Psoas muscle (tissue), 8 donors: ENCODE measurements around the gene CDK17. TPM values are rescaled to one million over a fixed set of nuclear protein-coding genes. Genes with fewer than 3 reads are reported as not detected.
"Not testable (repeated sequence)": the region's sequence is repeated elsewhere in the genome, so short reads cannot be mapped to it uniquely, and the experiment has no call there.

Experiments
- ATAC-seq, 4 donors: fragments of 200-7000 bp; cut with Tn5 transposase; one replicate each; pipeline ENCODE4 v1.9.1; 2020; ENCODE audit warnings: moderate library complexity in 3 of 4, mild to moderate bottlenecking in 2 of 4
- DNase-seq, 2 donors: peaks; one replicate each; pipeline ENCODE4 v3.0.0-alpha.2; 2020
- H3K27ac ChIP-seq: fragments of 200-600 bp; one replicate; pipeline ENCODE4 v1.8.0; 2022
- H3K27me3 ChIP-seq, 3 donors: fragments of 200-600 bp in 1 of 3; one replicate each; pipeline versions ENCODE4 v1.6.1 to v1.8.0; 2013 to 2022; ENCODE audit warnings: low read length in 2 of 3, mild to moderate bottlenecking in 2 of 3, moderate library complexity in 1 of 3; ENCODE audit not compliant: insufficient read depth in 3 of 3
- H3K36me3 ChIP-seq, 2 donors: fragments of 200-600 bp in 1 of 2; one replicate each; pipeline versions ENCODE4 v1.6.1 to v1.8.0; 2013 to 2022; ENCODE audit warnings: low read depth in 1 of 2, mild to moderate bottlenecking in 1 of 2, moderate library complexity in 1 of 2; ENCODE audit not compliant: insufficient read depth in 1 of 2
- H3K4me1 ChIP-seq: fragments of 200-600 bp; one replicate; pipeline ENCODE4 v1.8.0; 2022
- H3K4me3 ChIP-seq: fragments of 200-600 bp; one replicate; pipeline ENCODE4 v1.8.0; 2022; ENCODE audit warnings: mild to moderate bottlenecking
- H3K9me3 ChIP-seq: fragments of 200-600 bp; one replicate; pipeline ENCODE4 v1.8.0; 2022
- CTCF ChIP-seq: fragments of 200-600 bp; IDR thresholded peaks from one replicate; pipeline ENCODE4 v1.8.0; 2022; ENCODE audit warnings: antibody characterized with exemption
- WGBS, 3 donors: extraction: QIAGEN DNeasy Blood & Tissue Kit; methylation state at CpG; one replicate each; pipeline versions ENCODE4 v1.1.6 to v1.1.7; 2013; 5-methylcytosine and 5-hydroxymethylcytosine counted together
- intact Hi-C, 2 donors: fragments of 100-400 bp; cut with DNase I; formaldehyde crosslinking; loops; one replicate each; pipeline versions ENCODE4 v1.11.0 to v1.14.2; 2022
- polyA plus RNA-seq, 3 donors: library from polyadenylated mRNA; stranded (reverse); fragments of 200-250 nt; gene quantifications; one replicate each; pipeline ENCODE4 v1.2.3, GENCODE V29; 2013
- total RNA-seq, 4 donors: library from RNA; stranded (reverse); fragmentation: NEBNext Ultra II Directional in 2 of 4; extraction: Animal tissue kit (Norgen Biotek cat#: 25700) in 2 of 4; gene quantifications; one replicate each; pipeline versions ENCODE4 v1.2.1 to v1.2.4, GENCODE V29; 2021 to 2023
- donor health status: healthy with polysubstance abuse.
- donor health status: DM: no; HTN: no; CAD: no; lungs with moderate emphysema.
- donor health status: Bipolar disorder and iron deficiency.
- donor health status: healthy.
- donor health status: DM: yes; HTN: yes; CAD: no.
- donor health status: DM: no; HTN: no; CAD: no.
- donor health status: DM: no; HTN: no; CAD: no.
- donor health status: DM: yes; HTN: yes; CAD: no.

Gene CDK17
- total and polyA plus RNA-seq, 7 donors = 7.2 to 21.4 (median 13.3) TPM

GRCh38 chr12:96386794-96387193, 13.4 kb downstream of the CDK17 start:
- intact Hi-C loops = no loop called here
- 85 to 87% (median 85%) methylated on average over 2 of the region's 2 CpGs for WGBS, 3 donors
- H3K9me3 ChIP-seq = no peaks in the 10 kb centered on the region

DNA sequence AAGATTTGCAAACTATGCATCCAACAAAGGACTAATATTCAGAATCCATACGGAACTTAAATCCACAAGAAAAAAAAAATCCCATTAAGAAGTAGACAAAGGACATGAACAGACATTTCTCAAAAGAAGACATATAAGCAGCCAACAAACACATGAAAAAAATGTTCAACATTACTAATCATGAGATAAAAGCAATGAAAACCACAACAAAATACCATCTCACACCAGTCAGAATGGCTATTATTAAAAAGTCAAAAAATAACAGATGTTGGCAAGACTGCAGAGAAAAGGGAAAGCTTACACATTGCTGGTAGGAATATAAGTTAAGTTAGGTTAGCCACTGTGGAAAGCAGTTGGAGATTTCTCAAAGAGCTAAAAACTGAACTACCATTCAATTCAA, 16.2 kb downstream of the CDK17 start:
- Histone ChIP-seq H3K27me3 (no peaks in the 10 kb centered on the region), H3K27ac (no peak overlapping the region), H3K4me1 (peaks cover 4% of the 10 kb centered on the region), H3K4me3 (no peak overlapping the region), H3K36me3 (no peaks in the 10 kb centered on the region), H3K9me3 (no peaks in the 10 kb centered on the region)
- DNase-seq (no peak), ATAC-seq (no peak)
- intact Hi-C loops = no loop called here
- no peak for TF ChIP-seq CTCF
- WGBS, 3 donors = 83 to 95% (median 84%) methylated on average over 1 of the region's 1 CpG

More at GRCh38 chr12:96386794-96387193, 13.4 kb downstream of the CDK17 start:
- peaks cover 9% of the 10 kb centered on the region for H3K4me1 ChIP-seq
- H3K27me3 ChIP-seq = no peaks in the 10 kb centered on the region
- H3K4me3 ChIP-seq = no peak overlapping the region
- H3K36me3 ChIP-seq = no peaks in the 10 kb centered on the region
- DNase-seq = no peak
- no peak for ATAC-seq
- no peak for TF ChIP-seq CTCF
- H3K27ac ChIP-seq = no peak overlapping the region

DNA sequence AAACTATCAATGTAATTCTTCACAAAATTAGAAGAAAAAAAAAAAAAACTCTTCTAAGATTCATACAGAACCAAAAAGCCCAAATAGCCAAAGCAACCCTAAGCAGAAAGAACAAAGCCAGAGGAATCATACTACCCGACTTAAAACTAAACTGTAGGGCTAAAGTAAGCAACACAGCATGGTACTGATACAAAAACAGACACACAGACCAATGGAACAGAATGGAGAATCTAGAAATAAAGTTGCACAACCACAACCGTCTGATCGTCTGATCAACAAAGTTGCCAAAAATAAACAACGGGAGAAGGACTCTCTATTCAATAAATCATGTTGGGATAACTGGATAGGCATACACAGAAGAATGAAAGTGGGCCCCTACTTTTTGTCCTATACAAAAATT, 16.9 kb downstream of the CDK17 start:
- no peak for DNase-seq
- Histone ChIP-seq H3K4me1 (peaks cover 4% of the 10 kb centered on the region), H3K4me3 (no peak overlapping the region), H3K27ac (no peak overlapping the region), H3K9me3 (no peaks in the 10 kb centered on the region), H3K27me3 (no peaks in the 10 kb centered on the region), H3K36me3 (no peaks in the 10 kb centered on the region)
- no peak for TF ChIP-seq CTCF
- 67 to 71% (median 67%) methylated on average over 4 of the region's 4 CpGs for WGBS, 3 donors
- no peak for ATAC-seq
- intact Hi-C loops = no loop called here

DNA sequence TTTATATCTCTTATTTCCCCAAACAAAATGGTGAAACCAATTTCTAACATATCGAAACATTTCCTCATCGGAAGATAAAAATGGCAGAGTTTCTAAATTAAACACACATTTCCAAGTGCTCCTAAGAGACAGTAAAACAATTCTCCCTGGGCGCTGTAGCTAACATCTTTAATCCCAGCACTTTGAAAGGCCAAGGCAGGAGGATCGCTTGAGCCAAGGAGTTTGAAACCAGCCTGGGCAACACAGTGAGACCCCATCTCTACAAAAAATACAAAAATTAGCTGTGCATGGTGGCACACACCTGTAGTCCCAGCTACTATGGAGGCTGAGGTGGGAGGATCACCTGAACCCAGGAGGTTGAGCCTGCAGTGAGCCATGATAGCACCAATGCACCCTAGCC, 20.5 kb downstream of the CDK17 start:
- H3K27me3 ChIP-seq, H3K9me3 ChIP-seq, H3K4me3 ChIP-seq, intact Hi-C loops, H3K4me1 ChIP-seq, ATAC-seq, H3K36me3 ChIP-seq, DNase-seq, H3K27ac ChIP-seq: not testable (repeated sequence)
- 95 to 98% (median 97%) methylated on average over 4 of the region's 4 CpGs for WGBS, 3 donors

- Histone ChIP-seq H3K27me3 (no peaks in the 10 kb centered on the region), H3K4me1 (peaks cover 7% of the 10 kb centered on the region), H3K27ac (no peak overlapping the region), H3K4me3 (no peak overlapping the region), H3K9me3 (no peaks in the 10 kb centered on the region), H3K36me3 (no peaks in the 10 kb centered on the region)
- ATAC-seq = no peak
- intact Hi-C loops = no loop called here
- DNase-seq = no peak
- WGBS, 3 donors = 36 to 45% (median 40%) methylated on average over 1 of the region's 1 CpG
- no peak for TF ChIP-seq CTCF
Observed at GRCh38 chr12:96378319-96378718, 21.9 kb downstream of the CDK17 start.
